ENCODE data around the gene GRIN3A. TPM values are rescaled to one million over a fixed set of nuclear protein-coding genes. Genes with fewer than 3 reads are reported as not detected.

Gene GRIN3A
- total and polyA plus RNA-seq, 2 of the 4 experiments (the other 2 are of a cell fraction), result not detected

GRCh38 chr9:101758304-101758930 is 20.0 kb upstream of the GRIN3A start:
- H3K56ac ChIP-seq (ENCODE audit: extremely low read depth, insufficient read depth, low read length), result no peak overlapping the region
- H4K91ac ChIP-seq (ENCODE audit: insufficient read depth, low read depth, low read length), result no peak overlapping the region
- no peak overlapping the region for H3K27ac ChIP-seq (ENCODE audit: insufficient read depth, low read length)
- H3K9me1 ChIP-seq (ENCODE audit: insufficient read depth, low read length), result no peaks in the 10 kb centered on the region
- H2BK5ac ChIP-seq (ENCODE audit: low read depth, low read length, poor library complexity, severe bottlenecking), result no peak overlapping the region
- no peak overlapping the region for H2BK15ac ChIP-seq (ENCODE audit: low read depth, low read length)
- DNase-seq (no peak), ATAC-seq (ENCODE audit: low read depth) (no peak)
- no peaks in the 10 kb centered on the region for H3K4me1 ChIP-seq (ENCODE audit: control insufficient read depth, insufficient read depth, low read length)
- no CpG with 5 or more reads among the region's 2 CpGs for WGBS, 2 experiments (ENCODE audit: extremely low coverage in 2 of 2, insufficient read length in 1 of 2)
- no peak overlapping the region for H3K9ac ChIP-seq (ENCODE audit: low read depth, low read length)
- H2BK120ac ChIP-seq (ENCODE audit: low read depth, low read length), result no peak overlapping the region
- no peak overlapping the region for H2BK20ac ChIP-seq (ENCODE audit: low read depth, low read length)
- dilution Hi-C loops (cut with HindIII; ENCODE audit: low sequenced_read_pairs, unreplicated experiment) (no loop called here), intact Hi-C loops (cut with micrococcal nuclease) (no loop called here), in situ Hi-C loops (cut with MboI; ENCODE audit: low sequenced_read_pairs) (no loop called here)
- BruUV-seq (replicated peaks), result no TSS peak
- ChIA-PET CTCF (no interaction called here), POLR2A (ENCODE audit: unreplicated experiment) (no interaction called here)
- no peak overlapping the region for H3K18ac ChIP-seq (ENCODE audit: low read depth, low read length)
- no peak overlapping the region for H2AFZ ChIP-seq (replicated peaks; ENCODE audit: low read length, poor library complexity)
- H2AK9ac ChIP-seq (replicated peaks; ENCODE audit: low read depth, low read length, poor library complexity), result no peak overlapping the region
- TF ChIP-seq RAD21 (IDR thresholded peaks at IDR 0.05; ENCODE audit: low read length), result no peak
- no peak for TF ChIP-seq CHD1 (IDR thresholded peaks at IDR 0.05; ENCODE audit: low read depth, low read length)
- no peak for TF ChIP-seq RCOR1 (IDR thresholded peaks at IDR 0.05; ENCODE audit: insufficient replicate concordance, low read length)
- TF ChIP-seq RFX5 (IDR thresholded peaks at IDR 0.05; ENCODE audit: low read depth, low read length), result no peak
- TF ChIP-seq FOS (IDR thresholded peaks at IDR 0.05; ENCODE audit: low read depth, low read length), result no peak
- TF ChIP-seq BHLHE40 (IDR thresholded peaks at IDR 0.05; ENCODE audit: low read depth, low read length), result no peak
- no peak overlapping the region for H4K8ac ChIP-seq (ENCODE audit: low read depth in 2 of 2, low read length in 2 of 2)
- H4K5ac ChIP-seq (ENCODE audit: low read depth, low read length), result no peak overlapping the region
- no peak overlapping the region for H3K4ac ChIP-seq (ENCODE audit: low read depth, low read length)
- H3K23ac ChIP-seq (ENCODE audit: low read depth, low read length), result no peak overlapping the region
- no peak overlapping the region for H3K4me2 ChIP-seq (ENCODE audit: low read depth, low read length)
- no peaks in the 10 kb centered on the region for H4K20me1 ChIP-seq (ENCODE audit: insufficient read depth, low read length)
- H3K79me1 ChIP-seq (ENCODE audit: low read depth in 1 of 2, low read length in 2 of 2), result no peaks in the 10 kb centered on the region
- peaks cover 3% of the 10 kb centered on the region for H3K9me3 ChIP-seq (ENCODE audit: control insufficient read depth, insufficient read depth, low read length)
- no peaks in the 10 kb centered on the region for H3K36me3 ChIP-seq (ENCODE audit: control insufficient read depth, insufficient read depth, low read length)
- H3K14ac ChIP-seq (replicated peaks; ENCODE audit: low read depth, low read length), result no peak overlapping the region
- H3K27me3 ChIP-seq (ENCODE audit: control insufficient read depth, insufficient read depth, low read length), result no peaks in the 10 kb centered on the region
- H3K4me3 ChIP-seq (ENCODE audit: insufficient read depth, low read depth, low read length), result no peak overlapping the region
- no peak overlapping the region for H2AK5ac ChIP-seq (ENCODE audit: low read depth, low read length)
